NCI-H2171 treated with DMSO at 0.1 percent for 48 hours (cell line): Measurements from ENCODE around the gene KRT32.
"Not testable (repeated sequence)": the region's sequence is repeated elsewhere in the genome, so short reads cannot be mapped to it uniquely, and the experiment has no call there.

ENCODE experiments used
- DNase-seq: peaks from one replicate; lab custom pipeline; 2025; lab: John Stamatoyannopoulos, UW

Gene KRT32

GRCh38 chr17:41464173-41464572 is 3.0 kb downstream of the KRT32 start:
- no peak for DNase-seq

GRCh38 chr17:41463746-41464145 is 3.4 kb downstream of the KRT32 start:
- DNase-seq = no peak

GRCh38 chr17:41462705-41463104 is 4.5 kb downstream of the KRT32 start:
- DNase-seq = no peak

- no peak for DNase-seq
Observed at GRCh38 chr17:41457676-41458075, 9.5 kb downstream of the KRT32 start.

GRCh38 chr17:41456204-41456603 is 11.0 kb downstream of the KRT32 start:
- DNase-seq = no peak

GRCh38 chr17:41455236-41455635 is 11.9 kb downstream of the KRT32 start:
- DNase-seq = no peak

- no peak for DNase-seq
Observed at GRCh38 chr17:41453066-41453465, 14.1 kb downstream of the KRT32 start.

GRCh38 chr17:41452281-41452680 is 14.9 kb downstream of the KRT32 start:
- no peak for DNase-seq

- DNase-seq = no peak
Observed at GRCh38 chr17:41451154-41451728, 15.9 kb downstream of the KRT32 start.

GRCh38 chr17:41449008-41449407 is 18.2 kb downstream of the KRT32 start:
- no peak for DNase-seq

- DNase-seq = no peak
Observed at GRCh38 chr17:41448506-41448905, 18.7 kb downstream of the KRT32 start.

- no peak for DNase-seq
Observed at GRCh38 chr17:41446806-41447205, 20.4 kb downstream of the KRT32 start.

- no peak for DNase-seq
Observed at GRCh38 chr17:41444640-41445039, 22.5 kb downstream of the KRT32 start.

GRCh38 chr17:41444186-41444585 is 23.0 kb downstream of the KRT32 start:
- DNase-seq = no peak

GRCh38 chr17:41442739-41443138 is 24.4 kb downstream of the KRT32 start:
- no peak for DNase-seq

GRCh38 chr17:41440531-41441033 is 26.6 kb downstream of the KRT32 start, which contains the start of gene KRT38:
Gene KRT38 (minus strand): TSS chr17:41440983. CDS start chr17:41440921, 62 bp downstream.
- no peak for DNase-seq

GRCh38 chr17:41439375-41439774 is 27.8 kb downstream of the KRT32 start:
- DNase-seq = no peak

- DNase-seq = no peak
Observed at GRCh38 chr17:41437769-41438168, 29.4 kb downstream of the KRT32 start.

- DNase-seq = no peak
Observed at GRCh38 chr17:41437254-41437653, 29.9 kb downstream of the KRT32 start.

GRCh38 chr17:41434415-41434814 is 32.8 kb downstream of the KRT32 start:
- no peak for DNase-seq

- no peak for DNase-seq
Observed at GRCh38 chr17:41434005-41434404, 33.2 kb downstream of the KRT32 start.

GRCh38 chr17:41433586-41433985 is 33.6 kb downstream of the KRT32 start:
- no peak for DNase-seq

GRCh38 chr17:41430376-41430775 is 36.8 kb downstream of the KRT32 start:
- DNase-seq = not testable (repeated sequence)

GRCh38 chr17:41429667-41430066 is 37.5 kb downstream of the KRT32 start:
- DNase-seq = no peak
